HCT116 (cell line): ENCODE data around the gene ASCL5. TPM values are rescaled to one million over a fixed set of nuclear protein-coding genes. Genes with fewer than 3 reads are reported as not detected.

ENCODE experiments used
- ATAC-seq: fragments of 200-7000 bp; cut with Tn5 transposase; 2 replicates; pipeline ENCODE4 v1.9.1; 2020; ENCODE audit warnings: mild to moderate bottlenecking, moderate library complexity
- BruUV-seq: library from RNA; stranded (reverse); fragments of 400-500 nt; replicated peaks from 2 replicates; lab custom pipeline; 2021; lab: Mats Ljungman, UMichigan
- CTCF ChIA-PET: fragments of 300-600 bp; sonication (Branson Sonifier 250); formaldehyde crosslinking; loops from one replicate; lab custom pipeline; 2021; ENCODE audit warnings: antibody characterized with exemption; lab: Charles Lee
- POLR2A ChIA-PET: fragments of 300-600, 350-600 bp; sonication (Branson Sonifier 250); formaldehyde crosslinking; loops from one replicate; lab custom pipeline; 2021; ENCODE audit warnings: antibody characterized with exemption; lab: Charles Lee
- RAD21 ChIA-PET, 2 experiments: fragments of 300-600 bp; sonication (Branson Sonifier 250); formaldehyde crosslinking; loops; one replicate each; lab custom pipeline; 2023; ENCODE audit warnings: low total read pairs in 2 of 2; ENCODE audit not compliant: uncharacterized antibody in 2 of 2, unreplicated experiment in 2 of 2, low non-redundant PET in 1 of 2; lab: Charles Lee
- DNase-seq: peaks from one replicate; pipeline ENCODE4 v3.0.0-alpha.2; 2010; ENCODE audit warnings: low read depth, low spot score
- H2AFZ ChIP-seq: fragments of 200-600 bp; shearing (Covaris generic), sonication (generic); 2 replicates; pipeline ENCODE4 v1.6.1; 2017; ENCODE audit warnings: low read depth, mixed run types, mixed read lengths, antibody characterized with exemption, low read length; ENCODE audit not compliant: poor library complexity, severe bottlenecking
- H3K27ac ChIP-seq: 2 replicates; pipeline ENCODE4 v1.5.1; 2012; ENCODE audit warnings: low read depth, low read length
- H3K27me3 ChIP-seq: fragments of 200-600 bp; sonication (generic); 2 replicates; pipeline ENCODE4 v1.6.1; 2016; ENCODE audit warnings: mixed run types, low read length, mixed read lengths; ENCODE audit not compliant: insufficient read depth
- H3K36me3 ChIP-seq, 2 experiments: fragments of 200-500 bp in 1 of 2; fragments of 200-600 bp in 1 of 2; sonication (Bioruptor generic) in 1 of 2; sonication (generic) in 1 of 2; 2 replicates each; pipeline versions ENCODE4 v1.5.1 to v1.6.1; 2014 to 2016; ENCODE audit warnings: low read length in 2 of 2, inconsistent platforms in 1 of 2, mixed read lengths in 1 of 2, mixed run types in 1 of 2; ENCODE audit not compliant: insufficient read depth in 2 of 2, control insufficient read depth in 1 of 2
- H3K4me1 ChIP-seq, 2 experiments: fragments of 200-600 bp in 1 of 2; sonication (generic) in 1 of 2; 2 replicates each; pipeline versions ENCODE4 v1.5.1 to v1.6.1; 2012 to 2017; ENCODE audit warnings: low read length in 2 of 2, inconsistent platforms in 1 of 2, mild to moderate bottlenecking in 1 of 2, mixed read lengths in 1 of 2, mixed run types in 1 of 2, moderate library complexity in 1 of 2; ENCODE audit not compliant: insufficient read depth in 2 of 2, control insufficient read depth in 1 of 2
- H3K4me2 ChIP-seq: fragments of 200-600 bp; sonication (generic); 2 replicates; pipeline ENCODE4 v1.6.1; 2017; ENCODE audit warnings: mixed run types, low read length, mixed read lengths
- H3K4me3 ChIP-seq, 2 experiments: fragments of 200-600 bp in 1 of 2; sonication (generic) in 1 of 2; replicated peaks in 1 of 2; 2 replicates each; pipeline ENCODE4 v1.5.1; 2011 to 2016; ENCODE audit warnings: low read length in 2 of 2, control low read depth in 1 of 2, low read depth in 1 of 2, mild to moderate bottlenecking in 1 of 2, mixed read lengths in 1 of 2, mixed run types in 1 of 2
- H3K79me2 ChIP-seq: fragments of 200-600 bp; sonication (generic); 2 replicates; pipeline ENCODE4 v1.6.1; 2017; ENCODE audit warnings: mild to moderate bottlenecking, mixed run types, low read length, moderate library complexity, mixed read lengths; ENCODE audit not compliant: insufficient read depth
- H3K9ac ChIP-seq: fragments of 200-600 bp; sonication (generic); 2 replicates; pipeline ENCODE4 v1.6.1; 2016; ENCODE audit warnings: low read length, mixed read lengths
- H3K9me2 ChIP-seq: fragments of 200-600 bp; sonication (generic), shearing (Covaris generic); 2 replicates; pipeline ENCODE4 v1.6.1; 2017; ENCODE audit warnings: mixed run types, mild to moderate bottlenecking, moderate library complexity; ENCODE audit not compliant: insufficient read depth
- H3K9me3 ChIP-seq, 2 experiments: fragments of 200-500 bp in 1 of 2; fragments of 200-600 bp in 1 of 2; sonication (Bioruptor generic) in 1 of 2; sonication (generic) in 1 of 2; 2 replicates each; pipeline ENCODE4 v1.6.1; 2014 to 2017; ENCODE audit warnings: low read length in 2 of 2, mixed read lengths in 2 of 2, inconsistent platforms in 1 of 2, low read depth in 1 of 2, mild to moderate bottlenecking in 1 of 2, mixed run types in 1 of 2, moderate library complexity in 1 of 2; ENCODE audit not compliant: control insufficient read depth in 1 of 2, insufficient read depth in 1 of 2
- H4K20me1 ChIP-seq: fragments of 200-600 bp; sonication (generic), shearing (Covaris generic); 2 replicates; pipeline ENCODE4 v1.6.1; 2017; ENCODE audit warnings: mixed run types, mild to moderate bottlenecking, moderate library complexity; ENCODE audit not compliant: insufficient read depth
- ATF3 ChIP-seq: IDR thresholded peaks from 2 replicates; pipeline ENCODE4 v1.6.1; 2012
- CBX3 ChIP-seq: IDR thresholded peaks from 2 replicates; pipeline ENCODE4 v1.6.1; 2012; ENCODE audit warnings: low read depth
- EGR1 ChIP-seq: IDR thresholded peaks from 2 replicates; pipeline ENCODE4 v1.6.1; 2012; ENCODE audit warnings: low read depth
- EZH2 ChIP-seq: fragments of 200-600 bp; sonication (generic); IDR thresholded peaks from 2 replicates; pipeline ENCODE4 v1.6.1; 2017; ENCODE audit warnings: antibody characterized with exemption, mixed run types
- EZH2phosphoT487 ChIP-seq: fragments of 200-600 bp; IDR thresholded peaks from 2 replicates; pipeline ENCODE4 v1.6.1; 2018; ENCODE audit warnings: antibody characterized with exemption, borderline replicate concordance
- JUND ChIP-seq: IDR thresholded peaks from 2 replicates; pipeline ENCODE4 v1.6.1; 2012
- POLR2A ChIP-seq: IDR thresholded peaks from 2 replicates; pipeline ENCODE4 v1.7.0; 2011; ENCODE audit warnings: borderline replicate concordance; ENCODE audit not compliant: insufficient read depth, insufficient read length; ENCODE audit errors: extremely low read depth
- RAD21 ChIP-seq: IDR thresholded peaks from 2 replicates; pipeline ENCODE4 v1.6.1; 2012; ENCODE audit warnings: low read depth, mild to moderate bottlenecking
- REST ChIP-seq: IDR thresholded peaks from 2 replicates; pipeline ENCODE4 v1.6.1; 2012; ENCODE audit warnings: low read depth
- SRF ChIP-seq: IDR thresholded peaks from 2 replicates; pipeline ENCODE4 v1.6.1; 2012; ENCODE audit warnings: low read depth
- TCF7L2 ChIP-seq: IDR thresholded peaks from 2 replicates; pipeline ENCODE4 v1.7.0; 2011; ENCODE audit warnings: borderline replicate concordance, inconsistent platforms; ENCODE audit not compliant: insufficient read depth, insufficient read length; ENCODE audit errors: extremely low read depth
- ZBTB33 ChIP-seq: IDR thresholded peaks from 2 replicates; pipeline ENCODE4 v1.6.1; 2011; ENCODE audit warnings: mild to moderate bottlenecking, low read length, moderate library complexity; ENCODE audit not compliant: insufficient replicate concordance; ENCODE audit errors: extremely low read depth
- ZFX ChIP-seq: fragments of 450-650 bp; IDR thresholded peaks from 2 replicates; pipeline ENCODE4 v1.6.1; 2017
- ZNF274 ChIP-seq: fragments of 200-500 bp; sonication (Bioruptor generic); IDR thresholded peaks from 2 replicates; pipeline ENCODE4 v1.6.1; 2014; ENCODE audit warnings: mild to moderate bottlenecking, low read depth, low read length, inconsistent platforms
- intact Hi-C: fragments of 100-400 bp; cut with micrococcal nuclease; formaldehyde crosslinking; loops from 2 replicates; pipeline ENCODE4 v1.10.0; 2022
- total RNA-seq: library from RNA; stranded (reverse); gene quantifications from one replicate; pipeline ENCODE4 v1.2.1, GENCODE V29; 2021; ENCODE audit not compliant: unreplicated experiment

Gene ASCL5
- total RNA-seq, 1 experiment from 2014 or later = 0.15 TPM

GRCh38 chr1:201146626-201147390 lies 19.8 kb upstream of the ASCL5 start:
- no peak overlapping the region for H3K27ac ChIP-seq
- H3K79me2 ChIP-seq = peaks cover under 1% of the 10 kb centered on the region; the same call in 1 of the 2 replicates
- ChIA-PET POLR2A (no interaction called here), RAD21 (no interaction called here), CTCF (no interaction called here)
- H3K27me3 ChIP-seq = no peaks in the 10 kb centered on the region
- peaks cover 45 to 48% of the 10 kb centered on the region in 2 experiments for H3K36me3 ChIP-seq
- no peaks in the 10 kb centered on the region for H3K9me2 ChIP-seq
- H4K20me1 ChIP-seq = no peaks in the 10 kb centered on the region
- no peak overlapping the region for H3K9ac ChIP-seq
- H3K4me3 ChIP-seq = no peak overlapping the region
- H3K9me3 ChIP-seq = no peaks in the 10 kb centered on the region
- H2AFZ ChIP-seq = no peak overlapping the region
- no TSS peak for BruUV-seq
- TF ChIP-seq EZH2phosphoT487 (no peak), JUND (no peak), SRF (no peak), TCF7L2 (no peak), EZH2 (no peak), ZFX (no peak)
- H3K4me1 ChIP-seq = no peaks in the 10 kb centered on the region
- intact Hi-C loops = no loop called here
- DNase-seq = no peak
- no peak overlapping the region for H3K4me2 ChIP-seq
- ATAC-seq = no peak

- no peak overlapping the region for H2AFZ ChIP-seq
- no peaks in the 10 kb centered on the region for H4K20me1 ChIP-seq
- BruUV-seq = no TSS peak
- no peaks in the 10 kb centered on the region for H3K27me3 ChIP-seq
- H3K4me3 ChIP-seq = no peak overlapping the region
- H3K4me2 ChIP-seq = no peak overlapping the region
- no peak for ATAC-seq
- H3K79me2 ChIP-seq = no peaks in the 10 kb centered on the region
- no peaks in the 10 kb centered on the region for H3K4me1 ChIP-seq
- DNase-seq = no peak
- peaks cover 41 to 45% of the 10 kb centered on the region in 2 experiments for H3K36me3 ChIP-seq
- intact Hi-C loops = no loop called here
- H3K9me3 ChIP-seq = no peaks in the 10 kb centered on the region
- ChIA-PET CTCF (no interaction called here), POLR2A (no interaction called here), RAD21 (no interaction called here)
- H3K9me2 ChIP-seq = no peaks in the 10 kb centered on the region
- H3K27ac ChIP-seq = no peak overlapping the region
- no peak overlapping the region for H3K9ac ChIP-seq
- TF ChIP-seq POLR2A (no peak), REST (no peak), ZBTB33 (no peak), EGR1 (no peak), ZNF274 (no peak), ATF3 (no peak), SRF (no peak), RAD21 (no peak), CBX3 (no peak)
Observed at GRCh38 chr1:201145816-201146215, 18.8 kb upstream of the ASCL5 start.
